Gastrocnemius medialis (tissue), 4 donors: ENCODE results near the gene CCDC197. TPM values are rescaled to one million over a fixed set of nuclear protein-coding genes. Genes with fewer than 3 reads are reported as not detected.

Experiments
- ATAC-seq, 2 donors: fragments of 150-250 bp; one replicate each; pipeline ENCODE4 v1.9.1; 2016
- DNase-seq, 2 donors: peaks; one replicate each; pipeline ENCODE4 v3.0.0-alpha.2; 2019
- H3K27ac ChIP-seq, 4 donors: fragments of 200-600 bp; sonication (generic); 1 replicate in 1 of 4; 2 replicates in 3 of 4; pipeline ENCODE4 v1.5.1; 2016 to 2018; ENCODE audit warnings: mild to moderate bottlenecking in 2 of 4, moderate library complexity in 1 of 4
- H3K27me3 ChIP-seq, 3 donors: fragments of 200-600 bp; sonication (generic) in 2 of 3; 1 replicate in 1 of 3; 2 replicates in 2 of 3; pipeline versions ENCODE4 v1.5.1 to v1.6.0; 2016 to 2019; ENCODE audit warnings: mild to moderate bottlenecking in 1 of 3, moderate library complexity in 1 of 3
- H3K36me3 ChIP-seq, 2 donors: fragments of 200-600 bp; sonication (generic) in 1 of 2; one replicate each; pipeline ENCODE4 v1.5.1; 2017 to 2018
- H3K4me1 ChIP-seq, 2 donors: fragments of 200-600 bp; sonication (generic) in 1 of 2; one replicate each; pipeline ENCODE4 v1.5.1; 2016 to 2017; ENCODE audit warnings: mild to moderate bottlenecking in 2 of 2
- H3K4me3 ChIP-seq, 4 donors: fragments of 200-600 bp; sonication (generic) in 3 of 4; 1 replicate in 1 of 4; 2 replicates in 3 of 4; pipeline ENCODE4 v1.5.1; 2016 to 2019; ENCODE audit warnings: mild to moderate bottlenecking in 2 of 4
- H3K9me3 ChIP-seq, 3 donors: fragments of 200-600 bp; sonication (generic) in 2 of 3; 1 replicate in 1 of 3; 2 replicates in 2 of 3; pipeline ENCODE4 v1.5.1; 2016 to 2019
- POLR2A ChIP-seq, 2 donors: fragments of 450-650 bp; IDR thresholded peaks; one replicate each; pipeline ENCODE4 v1.6.1; 2017; ENCODE audit warnings: antibody characterized with exemption in 2 of 2, mild to moderate bottlenecking in 2 of 2, moderate library complexity in 2 of 2
- in situ Hi-C, 4 donors: fragments of 200-750 bp; cut with MboI; loops; one replicate each; pipeline versions ENCODE4 v1.15.0 to v1.8.0; 2017; ENCODE audit warnings: low sequenced_read_pairs in 4 of 4
- intact Hi-C: fragments of 100-400 bp; cut with DNase I; formaldehyde crosslinking; loops from one replicate; pipeline ENCODE4 v1.15.1; 2023; ENCODE audit warnings: low total_unique reads
- microRNA-seq, 2 donors: library from miRNA; unstranded; fragments of <30 nt; microRNA quantifications; one replicate each; pipeline ENCODE4, GENCODE V29; 2016; ENCODE audit warnings: borderline replicate concordance in 2 of 2
- total RNA-seq, 4 donors: library from RNA; depleted of rRNA; stranded (reverse); fragments of >200 nt; gene quantifications; one replicate each; pipeline versions ENCODE4 v1.1.0 to v1.2.3, GENCODE V29; 2016
- TF ChIP-seq, protein P1 (sequence below), 5 experiments: fragments of 450-650 bp in 3 of 5; fragments of 200-600 bp in 2 of 5; sonication (generic) in 2 of 5; IDR thresholded peaks in 4 of 5; conservative IDR thresholded peaks in 1 of 5; 1 replicate in 4 of 5; 2 replicates in 1 of 5; pipeline ENCODE4 v1.5.1; 2016 to 2019; ENCODE audit warnings: antibody characterized with exemption in 5 of 5, mild to moderate bottlenecking in 3 of 5, moderate library complexity in 3 of 5

The CCDC197 gene
- total RNA-seq, 4 donors from 2014 or later = 0.56 to 0.61 TPM; not detected in 2

DNA sequence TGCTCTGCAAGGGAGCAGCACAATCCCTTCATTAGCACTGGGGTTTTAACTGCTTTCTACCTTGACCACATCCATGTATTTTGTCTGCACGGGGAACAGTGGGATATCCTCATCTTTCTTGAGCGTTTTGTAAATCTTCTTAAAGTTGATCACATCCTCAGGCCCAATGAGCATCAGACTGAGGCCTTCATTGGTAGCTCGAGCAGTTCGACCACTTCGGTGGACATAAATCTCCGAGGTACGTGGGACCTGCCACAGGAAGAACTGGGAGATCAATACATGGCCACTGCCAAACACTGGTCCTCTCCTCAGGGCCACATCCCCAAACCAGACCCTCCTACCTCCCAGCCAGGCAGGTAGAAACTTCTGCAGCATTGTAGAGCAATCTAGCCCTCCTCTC, 57.8 kb downstream of the CCDC197 start:
- Histone ChIP-seq H3K27ac (no peak overlapping the region), H3K36me3 (peaks cover under 1 to 90% of the 10 kb centered on the region in 2 donors), H3K4me3 (no peak overlapping the region), H3K9me3 (no peaks in the 10 kb centered on the region), H3K4me1 (peaks cover 18 to 24% of the 10 kb centered on the region in 2 donors), H3K27me3 (no peaks in the 10 kb centered on the region)
- TF ChIP-seq, protein P1, sequence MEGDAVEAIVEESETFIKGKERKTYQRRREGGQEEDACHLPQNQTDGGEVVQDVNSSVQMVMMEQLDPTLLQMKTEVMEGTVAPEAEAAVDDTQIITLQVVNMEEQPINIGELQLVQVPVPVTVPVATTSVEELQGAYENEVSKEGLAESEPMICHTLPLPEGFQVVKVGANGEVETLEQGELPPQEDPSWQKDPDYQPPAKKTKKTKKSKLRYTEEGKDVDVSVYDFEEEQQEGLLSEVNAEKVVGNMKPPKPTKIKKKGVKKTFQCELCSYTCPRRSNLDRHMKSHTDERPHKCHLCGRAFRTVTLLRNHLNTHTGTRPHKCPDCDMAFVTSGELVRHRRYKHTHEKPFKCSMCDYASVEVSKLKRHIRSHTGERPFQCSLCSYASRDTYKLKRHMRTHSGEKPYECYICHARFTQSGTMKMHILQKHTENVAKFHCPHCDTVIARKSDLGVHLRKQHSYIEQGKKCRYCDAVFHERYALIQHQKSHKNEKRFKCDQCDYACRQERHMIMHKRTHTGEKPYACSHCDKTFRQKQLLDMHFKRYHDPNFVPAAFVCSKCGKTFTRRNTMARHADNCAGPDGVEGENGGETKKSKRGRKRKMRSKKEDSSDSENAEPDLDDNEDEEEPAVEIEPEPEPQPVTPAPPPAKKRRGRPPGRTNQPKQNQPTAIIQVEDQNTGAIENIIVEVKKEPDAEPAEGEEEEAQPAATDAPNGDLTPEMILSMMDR (IDR thresholded peaks at IDR 0.05 in 4 of 5, conservative IDR thresholded peaks at IDR 0.05 in 1 of 5) = no peak
- TF ChIP-seq POLR2A (IDR thresholded peaks at IDR 0.05) = no peak
- intact Hi-C loops = no loop called here
- ATAC-seq (no peak), DNase-seq (no peak)
- in situ Hi-C loops = no loop called here

DNA sequence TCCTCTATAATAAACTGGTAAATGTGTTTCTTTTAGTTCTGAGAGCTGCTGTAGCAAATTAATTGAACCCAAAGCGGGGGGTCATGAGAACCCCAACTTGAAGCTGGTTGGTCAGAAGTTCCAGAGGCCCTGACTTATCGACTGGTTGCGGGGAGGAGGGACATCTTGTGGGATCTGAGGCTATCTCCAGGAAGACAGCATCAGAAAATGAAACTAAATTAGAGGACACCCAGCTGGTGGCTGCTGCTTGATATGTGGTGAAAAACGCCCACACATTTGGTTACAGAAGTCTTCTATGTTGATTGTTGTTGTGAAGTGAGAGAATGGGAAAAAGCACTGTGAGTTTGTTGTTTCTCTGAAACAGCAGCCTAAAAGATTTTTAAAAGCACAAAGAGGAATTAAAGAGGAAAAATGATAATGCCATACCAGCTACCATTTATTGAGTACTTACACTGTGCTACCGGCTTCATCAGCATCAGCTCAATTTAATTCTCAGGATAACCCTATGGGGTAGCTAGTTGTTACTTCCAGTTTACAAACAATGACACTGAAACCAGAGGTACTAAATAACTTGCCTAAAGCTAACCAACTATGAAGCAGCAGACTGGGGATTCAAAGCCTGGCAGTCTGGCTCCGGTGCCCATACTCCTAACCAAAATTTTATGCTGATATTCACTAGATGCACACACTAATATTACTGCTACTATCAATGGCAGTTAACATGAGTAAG, 59.6 kb downstream of the CCDC197 start:
- Histone ChIP-seq H3K4me3 (no peak overlapping the region), H3K27me3 (no peaks in the 10 kb centered on the region), H3K9me3 (no peaks in the 10 kb centered on the region), H3K27ac (no peak overlapping the region), H3K36me3 (peaks cover 0 to 93% of the 10 kb centered on the region in 2 donors), H3K4me1 (peaks cover 12 to 13% of the 10 kb centered on the region in 2 donors)
- in situ Hi-C loops (no loop called here), intact Hi-C loops (no loop called here)
- TF ChIP-seq, protein P1 (IDR thresholded peaks at IDR 0.05 in 4 of 5, conservative IDR thresholded peaks at IDR 0.05 in 1 of 5) = no peak
- no peak for TF ChIP-seq POLR2A (IDR thresholded peaks at IDR 0.05)
- ATAC-seq (no peak), DNase-seq (no peak)

DNA sequence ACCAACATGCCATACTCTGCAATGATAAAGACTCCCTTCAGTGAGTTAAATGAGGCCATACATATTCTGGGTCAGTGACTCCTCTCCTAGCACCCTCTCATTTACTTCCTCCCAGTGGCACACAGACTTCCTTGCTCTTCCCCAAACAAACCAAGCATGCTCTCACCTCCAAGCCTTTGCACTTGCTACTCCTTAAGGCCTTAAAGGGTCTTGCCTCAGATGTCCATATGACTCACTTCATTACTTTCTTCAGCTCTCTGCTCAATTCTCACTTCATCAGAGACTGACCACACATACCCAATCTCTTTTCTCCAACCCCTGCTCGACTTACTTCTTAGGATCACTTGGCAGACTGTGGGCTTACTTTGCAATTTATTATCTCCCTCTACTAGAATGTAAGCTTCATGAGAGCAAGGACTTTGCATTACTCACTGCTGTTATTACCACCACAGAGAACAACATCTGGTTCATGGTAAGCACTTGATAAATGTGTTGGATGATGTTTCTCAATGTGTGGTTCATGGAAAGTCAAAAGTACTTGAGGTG, 61.1 kb downstream of the CCDC197 start:
- in situ Hi-C loops (no loop called here), intact Hi-C loops (no loop called here)
- Histone ChIP-seq H3K27me3 (no peaks in the 10 kb centered on the region), H3K4me1 (no peaks in the 10 kb centered on the region), H3K9me3 (no peaks in the 10 kb centered on the region), H3K36me3 (peaks cover 0 to 91% of the 10 kb centered on the region in 2 donors), H3K27ac (no peak overlapping the region), H3K4me3 (no peak overlapping the region)
- TF ChIP-seq, protein P1 (IDR thresholded peaks at IDR 0.05 in 4 of 5, conservative IDR thresholded peaks at IDR 0.05 in 1 of 5) = no peak
- no peak for TF ChIP-seq POLR2A (IDR thresholded peaks at IDR 0.05)
- ATAC-seq (no peak), DNase-seq (no peak)

Small RNAs within 50 kb of the gene (microRNA-seq; reads per million reads assigned to microRNA genes)
- gene MIR4506 = 2.6 to 4.7 reads per million in 2 donors

Other genes with a start within 250 kb of the CCDC197 start
- 1 to 10 TPM in 1 of 4 donors, under 1 TPM in 2, not detected in 1; 0.09 to 1.0 (median 0.16) TPM for gene PRIMA1, start 208.8 kb upstream of the CCDC197 start, total RNA-seq
- gene FAM181A, start 70.0 kb upstream of the CCDC197 start, total RNA-seq = not detected
- 100 to 1,000 TPM; 335 to 819 (median 539) TPM for gene ASB2, start 20.7 kb upstream of the CCDC197 start, total RNA-seq
- under 1 TPM in 1 of 4 donors, not detected in 3; 0.11 TPM for gene OTUB2, start 29.0 kb downstream of the CCDC197 start, total RNA-seq
- gene DDX24, start 83.9 kb downstream of the CCDC197 start, total RNA-seq = 100 to 1,000 TPM; 106 to 200 (median 128) TPM
- 10 to 100 TPM in 1 of 4 donors, 1 to 10 TPM in 3; 7.1 to 10.3 (median 8.3) TPM for gene IFI27L1, start 84.0 kb downstream of the CCDC197 start, total RNA-seq
- 100 to 1,000 TPM in 3 of 4 donors, 10 to 100 TPM in 1; 65.6 to 179 (median 123) TPM for gene IFI27, start 113.4 kb downstream of the CCDC197 start, total RNA-seq
- 1 to 10 TPM; 1.1 to 9.1 (median 3.3) TPM for gene IFI27L2, start 132.3 kb downstream of the CCDC197 start, total RNA-seq
- under 1 TPM in 1 of 4 donors, not detected in 3; 0.13 TPM for gene PPP4R4, start 177.0 kb downstream of the CCDC197 start, total RNA-seq